ENCODE results near the gene GCHFR.
A peak's percentile ranks its signal among the peaks of the same experiment; 100 is the strongest.

Gene GCHFR

GRCh38 chr15:40762919-40763800, 708 bp upstream of the GCHFR start:
- no peak for DNase-seq (ENCODE audit: low read depth)
- no peak for TF ChIP-seq CTCF (IDR thresholded peaks at IDR 0.05; ENCODE audit: control insufficient read depth, extremely low read depth, insufficient read depth)
- H3K4me3 ChIP-seq (ENCODE audit: low read depth, low read length) = peak overlapping the region; percentile 67

- H3K4me3 ChIP-seq (ENCODE audit: low read depth, low read length) = peak overlapping the region; percentile 67
- no peak for DNase-seq (ENCODE audit: low read depth)
- no peak for TF ChIP-seq CTCF (IDR thresholded peaks at IDR 0.05; ENCODE audit: control insufficient read depth, extremely low read depth, insufficient read depth)
Observed at GRCh38 chr15:40764629-40765103, 798 bp downstream of the GCHFR start.

GRCh38 chr15:40766194-40766815, 2.4 kb downstream of the GCHFR start:
- TF ChIP-seq CTCF (IDR thresholded peaks at IDR 0.05; ENCODE audit: control insufficient read depth, extremely low read depth, insufficient read depth) = no peak
- DNase-seq (ENCODE audit: low read depth) = no peak
- H3K4me3 ChIP-seq (ENCODE audit: low read depth, low read length) = no peak overlapping the region

- TF ChIP-seq CTCF (IDR thresholded peaks at IDR 0.05; ENCODE audit: control insufficient read depth, extremely low read depth, insufficient read depth) = no peak
- H3K4me3 ChIP-seq (ENCODE audit: low read depth, low read length) = no peak overlapping the region
- no peak for DNase-seq (ENCODE audit: low read depth)
Observed at GRCh38 chr15:40766906-40767837, 3.3 kb downstream of the GCHFR start.

- TF ChIP-seq CTCF (IDR thresholded peaks at IDR 0.05; ENCODE audit: control insufficient read depth, extremely low read depth, insufficient read depth) = no peak
- H3K4me3 ChIP-seq (ENCODE audit: low read depth, low read length) = no peak overlapping the region
- no peak for DNase-seq (ENCODE audit: low read depth)
Observed at GRCh38 chr15:40767838-40768500, 4.1 kb downstream of the GCHFR start.
